Tibial nerve (tissue), 4 donors: ENCODE data around the gene KDM4C. TPM values are rescaled to one million over a fixed set of nuclear protein-coding genes. Genes with fewer than 3 reads are reported as not detected.
"Not testable (repeated sequence)": the region's sequence is repeated elsewhere in the genome, so short reads cannot be mapped to it uniquely, and the experiment has no call there.

Experiments
- DNase-seq, 2 donors: peaks; one replicate each; pipeline ENCODE4 v3.0.0-alpha.2; 2019; ENCODE audit warnings: low spot score in 2 of 2
- H3K27ac ChIP-seq, 4 donors: fragments of 200-600 bp; sonication (generic) in 3 of 4; one replicate each; pipeline ENCODE4 v1.5.1; 2017 to 2019; ENCODE audit warnings: mild to moderate bottlenecking in 1 of 4
- H3K27me3 ChIP-seq, 2 donors: fragments of 200-600 bp; sonication (generic) in 1 of 2; one replicate each; pipeline versions ENCODE4 v1.5.1 to v1.6.0; 2017 to 2019
- H3K36me3 ChIP-seq, 3 donors: fragments of 200-600 bp; sonication (generic); one replicate each; pipeline ENCODE4 v1.5.1; 2018 to 2019
- H3K4me1 ChIP-seq, 4 donors: fragments of 200-600 bp; sonication (generic) in 3 of 4; one replicate each; pipeline ENCODE4 v1.5.1; 2017 to 2019
- H3K4me3 ChIP-seq, 4 donors: fragments of 200-600 bp; sonication (generic) in 3 of 4; one replicate each; pipeline ENCODE4 v1.5.1; 2017 to 2019; ENCODE audit warnings: mild to moderate bottlenecking in 1 of 4, moderate library complexity in 1 of 4
- H3K9me3 ChIP-seq, 4 donors: fragments of 200-600 bp; sonication (generic) in 3 of 4; one replicate each; pipeline ENCODE4 v1.5.1; 2017 to 2019
- CTCF ChIP-seq, 5 experiments: fragments of 200-600 bp in 3 of 5; fragments of 450-650 bp in 2 of 5; sonication (generic) in 3 of 5; IDR thresholded peaks; one replicate each; pipeline ENCODE4 v1.5.1; 2016 to 2019; ENCODE audit warnings: antibody characterized with exemption in 5 of 5, mild to moderate bottlenecking in 3 of 5, moderate library complexity in 2 of 5
- EP300 ChIP-seq, 2 donors: sonication (generic); formaldehyde crosslinking; IDR thresholded peaks; one replicate each; pipeline ENCODE4 v1.6.1; 2017; ENCODE audit warnings: antibody characterized with exemption in 2 of 2, mild to moderate bottlenecking in 1 of 2
- POLR2A ChIP-seq, 2 donors: fragments of 450-650 bp; IDR thresholded peaks; one replicate each; pipeline ENCODE4 v1.6.1; 2017; ENCODE audit warnings: antibody characterized with exemption in 2 of 2, mild to moderate bottlenecking in 2 of 2, moderate library complexity in 2 of 2
- WGBS, 2 donors: methylation state at CpG; one replicate each; pipeline ENCODE4 v1.1.5; 2018; 5-methylcytosine and 5-hydroxymethylcytosine counted together
- total RNA-seq, 4 donors: library from RNA; depleted of rRNA; stranded (reverse); fragments of >200 nt; gene quantifications; one replicate each; pipeline ENCODE4 v1.1.0, GENCODE V29; 2016

Gene KDM4C
- total RNA-seq, 4 donors from 2014 or later = 27.8 to 47.7 (median 38.1) TPM

GRCh38 chr9:7180247-7180646, 422.5 kb downstream of the KDM4C start:
- Histone ChIP-seq H3K27ac (no peak overlapping the region), H3K4me1 (no peaks in the 10 kb centered on the region), H3K27me3 (no peaks in the 10 kb centered on the region), H3K4me3 (no peak overlapping the region), H3K36me3 (peaks cover 0 to 45% (median 0%) of the 10 kb centered on the region in 3 donors), H3K9me3 (peaks cover 0 to 3% (median 0%) of the 10 kb centered on the region in 4 donors)
- no peak for TF ChIP-seq EP300 (IDR thresholded peaks at IDR 0.05)
- TF ChIP-seq POLR2A (IDR thresholded peaks at IDR 0.05) = no peak
- no peak for TF ChIP-seq CTCF (IDR thresholded peaks at IDR 0.05)
- DNase-seq = no peak
- 86% methylated on average over 5 of the region's 5 CpGs for WGBS, 2 donors

- not testable (repeated sequence) for H3K4me1 ChIP-seq, DNase-seq, H3K4me3 ChIP-seq, H3K27ac ChIP-seq, H3K27me3 ChIP-seq
- Histone ChIP-seq H3K9me3 (peaks cover 0 to 16% (median 0%) of the 10 kb centered on the region in 4 donors), H3K36me3 (peaks cover 0 to 38% (median 0%) of the 10 kb centered on the region in 3 donors)
- 77 to 78% methylated on average over 7 of the region's 7 CpGs for WGBS, 2 donors
Observed at GRCh38 chr9:7183139-7183538, 425.4 kb downstream of the KDM4C start.

GRCh38 chr9:7185612-7186011, 427.8 kb downstream of the KDM4C start:
- peak in 1 of 2 donors; percentile 28 for DNase-seq
- no peaks in the 10 kb centered on the region for H3K4me1 ChIP-seq
- H3K9me3 ChIP-seq = peaks cover 0 to 27% (median 0%) of the 10 kb centered on the region in 4 donors
- H3K27ac ChIP-seq = no peak overlapping the region
- H3K27me3 ChIP-seq = no peaks in the 10 kb centered on the region
- no peak overlapping the region for H3K4me3 ChIP-seq
- peaks cover 0 to 37% (median 0%) of the 10 kb centered on the region in 3 donors for H3K36me3 ChIP-seq
- no peak for TF ChIP-seq EP300 (IDR thresholded peaks at IDR 0.05)
- TF ChIP-seq CTCF (IDR thresholded peaks at IDR 0.05) = no peak
- TF ChIP-seq POLR2A (IDR thresholded peaks at IDR 0.05) = no peak

DNA sequence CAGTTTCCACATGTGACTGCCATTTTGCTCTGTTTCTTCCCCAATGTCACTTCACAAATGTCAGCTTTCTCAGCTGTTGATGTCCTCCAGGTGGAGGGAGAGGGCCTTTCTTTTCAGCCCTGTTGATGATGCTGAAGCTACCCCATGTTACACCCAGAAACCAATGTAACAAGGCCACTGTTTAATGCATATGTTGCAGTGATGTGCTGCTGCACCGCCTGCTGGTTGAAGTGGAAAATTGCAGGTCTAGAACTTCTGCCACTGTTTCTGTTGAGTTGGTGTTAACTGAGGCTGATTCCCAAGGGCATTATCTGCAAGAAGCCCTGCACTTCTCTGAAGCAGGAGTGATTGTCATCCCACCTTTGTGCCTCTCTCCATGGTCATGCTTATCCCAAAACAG, 428.4 kb downstream of the KDM4C start:
- no peak for TF ChIP-seq EP300 (IDR thresholded peaks at IDR 0.05)
- no peak for TF ChIP-seq CTCF (IDR thresholded peaks at IDR 0.05)
- no peak for TF ChIP-seq POLR2A (IDR thresholded peaks at IDR 0.05)
- Histone ChIP-seq H3K4me3 (no peak overlapping the region), H3K27me3 (no peaks in the 10 kb centered on the region), H3K9me3 (peaks cover 0 to 30% (median 0%) of the 10 kb centered on the region in 4 donors), H3K36me3 (peaks cover 0 to 32% (median 0%) of the 10 kb centered on the region in 3 donors), H3K27ac (no peak overlapping the region), H3K4me1 (no peaks in the 10 kb centered on the region)
- DNase-seq = no peak
- 43 to 60% methylated on average over 1 of the region's 1 CpG for WGBS, 2 donors

- no peaks in the 10 kb centered on the region for H3K27me3 ChIP-seq
Observed at GRCh38 chr9:7192266-7192665, 434.5 kb downstream of the KDM4C start.

More at GRCh38 chr9:7192266-7192665, 434.5 kb downstream of the KDM4C start:
- WGBS, 2 donors = 46 to 70% methylated on average over 4 of the region's 4 CpGs
- peaks cover 0 to 17% (median 0%) of the 10 kb centered on the region in 4 donors for H3K9me3 ChIP-seq
- TF ChIP-seq CTCF (IDR thresholded peaks at IDR 0.05) (no peak), EP300 (IDR thresholded peaks at IDR 0.05) (no peak), POLR2A (IDR thresholded peaks at IDR 0.05) (no peak)
- H3K4me1 ChIP-seq = peaks cover 0 to 5% (median 0%) of the 10 kb centered on the region in 4 donors
- H3K4me3 ChIP-seq = no peak overlapping the region
- H3K36me3 ChIP-seq = no peaks in the 10 kb centered on the region
- DNase-seq = no peak
- H3K27ac ChIP-seq = no peak overlapping the region
